Measurements from ENCODE around the gene ROS1. TPM values are rescaled to one million over a fixed set of nuclear protein-coding genes. Genes with fewer than 3 reads are reported as not detected.

The ROS1 gene
- total RNA-seq, 2 experiments from 2014 or later, result not detected

DNA sequence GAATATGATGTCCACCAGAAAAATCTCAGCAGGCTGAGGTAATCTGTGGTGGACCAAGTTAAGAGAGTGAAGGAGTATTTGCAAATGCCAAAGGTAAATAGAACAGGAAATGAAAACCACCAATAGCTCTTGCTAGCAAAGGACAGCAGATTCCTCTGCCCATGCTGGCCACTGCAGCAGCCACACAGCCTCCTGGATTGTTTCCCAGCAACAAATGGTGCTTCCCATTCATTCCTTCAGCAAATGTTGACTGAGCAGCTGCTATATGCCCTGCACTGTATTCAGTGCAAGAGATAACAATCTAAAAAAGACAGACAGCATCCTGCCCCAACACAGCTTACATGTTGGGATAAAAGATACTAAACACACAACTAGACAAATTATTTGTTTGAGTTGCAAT, 11.0 kb downstream of the ROS1 start:
- Histone ChIP-seq H3K4me1 (ENCODE audit: insufficient read depth, low read length) (no peaks in the 10 kb centered on the region), H3K27me3 (ENCODE audit: control insufficient read depth in 1 of 2, insufficient read depth in 2 of 2, low read length in 2 of 2) (peaks cover 0 to 3% of the 10 kb centered on the region in 2 experiments), H3K27ac (ENCODE audit: low read depth in 1 of 2, low read length in 2 of 2) (no peak overlapping the region), H3K4me3 (ENCODE audit: low read length) (no peak overlapping the region), H3K9me3 (ENCODE audit: control insufficient read depth in 1 of 2, insufficient read depth in 1 of 2, low read length in 2 of 2) (no peaks in the 10 kb centered on the region), H3K36me3 (ENCODE audit: insufficient read depth, low read length) (no peaks in the 10 kb centered on the region)
- POLR2A ChIA-PET, result no interaction called here
- H3K27ac Mint-ChIP-seq, result no peak overlapping the region
- H3K9me3 Mint-ChIP-seq, result no peaks in the 10 kb centered on the region
- CTCF ChIA-PET, result no interaction called here
- no peaks in the 10 kb centered on the region for H3K36me3 Mint-ChIP-seq (ENCODE audit: low read depth)
- intact Hi-C loops (cut with DNase I, micrococcal nuclease), result no loop called here
- H3K4me3 Mint-ChIP-seq, result no peak overlapping the region
- no peak for ATAC-seq (ENCODE audit: poor library complexity)
- no peak for DNase-seq
- TF ChIP-seq, protein P1, sequence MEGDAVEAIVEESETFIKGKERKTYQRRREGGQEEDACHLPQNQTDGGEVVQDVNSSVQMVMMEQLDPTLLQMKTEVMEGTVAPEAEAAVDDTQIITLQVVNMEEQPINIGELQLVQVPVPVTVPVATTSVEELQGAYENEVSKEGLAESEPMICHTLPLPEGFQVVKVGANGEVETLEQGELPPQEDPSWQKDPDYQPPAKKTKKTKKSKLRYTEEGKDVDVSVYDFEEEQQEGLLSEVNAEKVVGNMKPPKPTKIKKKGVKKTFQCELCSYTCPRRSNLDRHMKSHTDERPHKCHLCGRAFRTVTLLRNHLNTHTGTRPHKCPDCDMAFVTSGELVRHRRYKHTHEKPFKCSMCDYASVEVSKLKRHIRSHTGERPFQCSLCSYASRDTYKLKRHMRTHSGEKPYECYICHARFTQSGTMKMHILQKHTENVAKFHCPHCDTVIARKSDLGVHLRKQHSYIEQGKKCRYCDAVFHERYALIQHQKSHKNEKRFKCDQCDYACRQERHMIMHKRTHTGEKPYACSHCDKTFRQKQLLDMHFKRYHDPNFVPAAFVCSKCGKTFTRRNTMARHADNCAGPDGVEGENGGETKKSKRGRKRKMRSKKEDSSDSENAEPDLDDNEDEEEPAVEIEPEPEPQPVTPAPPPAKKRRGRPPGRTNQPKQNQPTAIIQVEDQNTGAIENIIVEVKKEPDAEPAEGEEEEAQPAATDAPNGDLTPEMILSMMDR (IDR thresholded peaks at IDR 0.05), result no peak
- H3K27me3 Mint-ChIP-seq, result peaks cover 15% of the 10 kb centered on the region
- H3K4me1 Mint-ChIP-seq (ENCODE audit: low read depth), result no peaks in the 10 kb centered on the region

- Mint-ChIP-seq H3K36me3 (ENCODE audit: low read depth) (no peaks in the 10 kb centered on the region), H3K9me3 (no peaks in the 10 kb centered on the region), H3K4me3 (no peak overlapping the region), H3K4me1 (ENCODE audit: low read depth) (no peaks in the 10 kb centered on the region), H3K27me3 (peaks cover 29% of the 10 kb centered on the region), H3K27ac (no peak overlapping the region)
- intact Hi-C loops (cut with DNase I, micrococcal nuclease), result no loop called here
- Histone ChIP-seq H3K27ac (ENCODE audit: low read depth in 1 of 2, low read length in 2 of 2) (no peak overlapping the region), H3K4me3 (ENCODE audit: low read length) (no peak overlapping the region), H3K9me3 (ENCODE audit: control insufficient read depth in 1 of 2, insufficient read depth in 1 of 2, low read length in 2 of 2) (no peaks in the 10 kb centered on the region), H3K4me1 (ENCODE audit: insufficient read depth, low read length) (no peaks in the 10 kb centered on the region), H3K27me3 (ENCODE audit: control insufficient read depth in 1 of 2, insufficient read depth in 2 of 2, low read length in 2 of 2) (peaks cover 0 to 3% of the 10 kb centered on the region in 2 experiments), H3K36me3 (ENCODE audit: insufficient read depth, low read length) (no peaks in the 10 kb centered on the region)
- ATAC-seq (ENCODE audit: poor library complexity) (no peak), DNase-seq (no peak)
- CTCF ChIA-PET, result interaction anchor here (0.9 to 1.3 kb wide), 2 partner anchors 8 to 12 kb away, joined by 3 read pairs; no protein-coding TSS in a partner anchor
- POLR2A ChIA-PET, result no interaction called here
- TF ChIP-seq, protein P1 (IDR thresholded peaks at IDR 0.05), result no peak
Measured at GRCh38 chr6:117411474-117411873, 14.3 kb downstream of the ROS1 start.

GRCh38 chr6:117409863-117410262, 15.9 kb downstream of the ROS1 start:
- ATAC-seq (ENCODE audit: poor library complexity), result no peak
- TF ChIP-seq, protein P1 (IDR thresholded peaks at IDR 0.05), result no peak
- Mint-ChIP-seq H3K36me3 (ENCODE audit: low read depth) (no peaks in the 10 kb centered on the region), H3K4me3 (no peak overlapping the region), H3K4me1 (ENCODE audit: low read depth) (no peaks in the 10 kb centered on the region), H3K27me3 (peaks cover 29% of the 10 kb centered on the region), H3K9me3 (no peaks in the 10 kb centered on the region), H3K27ac (no peak overlapping the region)
- no peak overlapping the region for H3K27ac ChIP-seq (ENCODE audit: low read depth in 1 of 2, low read length in 2 of 2)
- H3K4me1 ChIP-seq (ENCODE audit: insufficient read depth, low read length), result no peaks in the 10 kb centered on the region
- no peak for DNase-seq
- no peaks in the 10 kb centered on the region for H3K36me3 ChIP-seq (ENCODE audit: insufficient read depth, low read length)
- ChIA-PET POLR2A (no interaction called here), CTCF (no interaction called here)
- no peaks in the 10 kb centered on the region for H3K9me3 ChIP-seq (ENCODE audit: control insufficient read depth in 1 of 2, insufficient read depth in 1 of 2, low read length in 2 of 2)
- intact Hi-C loops (cut with DNase I, micrococcal nuclease), result no loop called here
- H3K4me3 ChIP-seq (ENCODE audit: low read length), result no peak overlapping the region
- peaks cover 0 to 3% of the 10 kb centered on the region in 2 experiments for H3K27me3 ChIP-seq (ENCODE audit: control insufficient read depth in 1 of 2, insufficient read depth in 2 of 2, low read length in 2 of 2)
